GM12801 (cell line): ENCODE results near the gene YIPF1.

Source experiments
- TF ChIP-seq, protein P1 (sequence below): IDR thresholded peaks from one replicate; pipeline ENCODE4 v1.5.1; 2011; ENCODE audit warnings: control low read depth; ENCODE audit not compliant: insufficient read length; ENCODE audit errors: extremely low read depth

The YIPF1 gene

DNA sequence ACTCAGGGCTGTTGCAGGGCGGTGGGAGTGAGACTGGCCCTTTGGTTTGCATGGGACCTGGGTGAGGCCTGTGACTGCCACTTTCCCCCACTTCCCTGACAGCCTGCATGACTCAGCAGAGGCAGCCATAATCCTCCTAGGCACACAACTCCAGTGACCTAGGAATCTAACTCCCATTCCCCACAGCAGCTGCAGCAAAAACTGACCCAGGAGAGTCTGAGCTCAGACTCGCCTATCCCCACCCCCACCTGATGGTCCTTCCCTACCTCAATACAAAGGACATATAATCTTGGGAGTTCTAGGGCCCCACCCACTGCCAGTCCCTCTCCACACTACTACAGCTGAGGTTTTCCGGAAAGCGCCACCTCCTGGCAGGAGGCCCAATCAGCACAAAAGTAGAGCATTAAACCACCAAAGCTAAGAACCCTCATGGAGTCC, 78.2 kb downstream of the YIPF1 start:
- TF ChIP-seq, protein P1, sequence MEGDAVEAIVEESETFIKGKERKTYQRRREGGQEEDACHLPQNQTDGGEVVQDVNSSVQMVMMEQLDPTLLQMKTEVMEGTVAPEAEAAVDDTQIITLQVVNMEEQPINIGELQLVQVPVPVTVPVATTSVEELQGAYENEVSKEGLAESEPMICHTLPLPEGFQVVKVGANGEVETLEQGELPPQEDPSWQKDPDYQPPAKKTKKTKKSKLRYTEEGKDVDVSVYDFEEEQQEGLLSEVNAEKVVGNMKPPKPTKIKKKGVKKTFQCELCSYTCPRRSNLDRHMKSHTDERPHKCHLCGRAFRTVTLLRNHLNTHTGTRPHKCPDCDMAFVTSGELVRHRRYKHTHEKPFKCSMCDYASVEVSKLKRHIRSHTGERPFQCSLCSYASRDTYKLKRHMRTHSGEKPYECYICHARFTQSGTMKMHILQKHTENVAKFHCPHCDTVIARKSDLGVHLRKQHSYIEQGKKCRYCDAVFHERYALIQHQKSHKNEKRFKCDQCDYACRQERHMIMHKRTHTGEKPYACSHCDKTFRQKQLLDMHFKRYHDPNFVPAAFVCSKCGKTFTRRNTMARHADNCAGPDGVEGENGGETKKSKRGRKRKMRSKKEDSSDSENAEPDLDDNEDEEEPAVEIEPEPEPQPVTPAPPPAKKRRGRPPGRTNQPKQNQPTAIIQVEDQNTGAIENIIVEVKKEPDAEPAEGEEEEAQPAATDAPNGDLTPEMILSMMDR: no peak

- TF ChIP-seq, protein P1: no peak
Observed at GRCh38 chr1:53810497-53810896, 79.1 kb downstream of the YIPF1 start.

DNA sequence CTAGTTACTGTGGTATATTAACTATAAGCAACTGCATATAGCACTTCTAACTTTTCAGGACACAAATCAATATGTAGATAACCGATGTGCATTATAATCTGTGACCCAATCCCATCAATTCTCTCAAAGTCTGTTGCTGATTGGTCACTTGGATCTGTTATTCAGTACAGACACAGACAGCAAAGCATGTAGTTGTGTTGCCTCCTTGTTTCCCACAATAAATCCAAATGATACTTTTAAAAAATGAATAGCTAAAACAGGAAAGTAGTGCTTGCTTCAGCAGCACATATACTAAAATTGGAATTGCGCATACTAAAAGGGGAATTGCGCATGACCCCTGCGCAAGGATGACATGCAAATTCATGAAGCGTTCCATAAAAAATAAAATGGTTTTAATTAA, 79.6 kb downstream of the YIPF1 start:
- TF ChIP-seq, protein P1: no peak

- TF ChIP-seq, protein P1: no peak
Observed at GRCh38 chr1:53807916-53808315, 81.7 kb downstream of the YIPF1 start.

DNA sequence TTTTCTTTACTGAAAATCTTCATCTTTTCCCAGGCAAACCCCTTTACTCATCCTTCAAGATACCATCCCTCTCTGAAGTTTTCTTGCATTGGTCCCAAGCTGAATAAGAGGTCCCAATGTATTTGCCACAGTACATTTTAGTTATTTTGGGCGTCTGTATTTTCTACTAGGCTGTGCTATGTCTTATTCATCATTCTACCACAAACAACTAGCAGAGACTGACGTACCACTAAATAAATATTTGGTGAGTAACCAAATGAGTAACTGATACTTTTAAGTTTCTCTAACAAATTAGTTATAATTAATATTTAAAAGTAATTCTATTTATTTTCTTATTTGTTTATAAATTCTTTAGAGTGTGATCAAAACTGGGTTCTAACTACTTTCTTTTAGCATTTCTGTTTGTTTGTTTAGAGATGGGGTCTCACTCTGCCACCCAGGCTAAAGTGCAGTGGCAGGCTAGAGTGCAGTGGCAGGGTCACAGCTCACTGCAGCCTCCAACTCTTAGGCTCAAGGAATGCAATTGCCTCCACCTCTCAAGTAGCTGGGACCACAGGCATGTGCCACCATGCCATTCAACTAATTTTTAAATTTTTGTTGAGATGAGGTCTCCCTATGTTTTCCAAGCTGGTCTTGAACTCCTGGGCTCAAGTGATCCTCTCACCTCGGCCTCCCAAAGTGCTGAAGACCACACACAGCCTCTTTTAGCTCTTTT, 84.6 kb downstream of the YIPF1 start:
- TF ChIP-seq, protein P1: no peak

- TF ChIP-seq, protein P1: no peak
Observed at GRCh38 chr1:53804181-53804580, 85.4 kb downstream of the YIPF1 start.
